CD4-positive, CD25-positive, alpha-beta regulatory T cell (primary cell): ENCODE data around the gene TBKBP1. TPM values are rescaled to one million over a fixed set of nuclear protein-coding genes. Genes with fewer than 3 reads are reported as not detected.

Experiments used
- ATAC-seq, 2 donors: fragments of 150-1000 bp; cut with Tn5 transposase; one replicate each; pipeline ENCODE4 v1.10.0; 2021; ENCODE audit warnings: low read depth in 2 of 2, moderate number of reproducible peaks in 2 of 2, moderate library complexity in 1 of 2
- DNase-seq, 3 donors: peaks; one replicate each; pipeline versions ENCODE4 v3.0.0 to v3.0.0-alpha.2; 2012 to 2022; ENCODE audit warnings: mixed read lengths in 1 of 3
- H3K27ac ChIP-seq: one replicate; pipeline ENCODE4 v1.7.0; 2013; ENCODE audit warnings: mild to moderate bottlenecking, low read length; ENCODE audit not compliant: insufficient read depth, poor library complexity, severe bottlenecking
- H3K27me3 ChIP-seq: one replicate; pipeline ENCODE4 v1.7.0; 2013; ENCODE audit warnings: low read length; ENCODE audit not compliant: control insufficient read depth, insufficient read depth
- H3K36me3 ChIP-seq: one replicate; pipeline ENCODE4 v1.7.0; 2013; ENCODE audit warnings: mild to moderate bottlenecking, low read length, moderate library complexity; ENCODE audit not compliant: control insufficient read depth, insufficient read depth
- H3K4me1 ChIP-seq: 2 replicates; pipeline ENCODE4 v1.7.0; 2013; ENCODE audit warnings: mild to moderate bottlenecking, low read length; ENCODE audit not compliant: insufficient read depth, control insufficient read depth, poor library complexity, severe bottlenecking
- H3K4me3 ChIP-seq: one replicate; pipeline ENCODE4 v1.7.0; 2013; ENCODE audit warnings: low read depth, mild to moderate bottlenecking, low read length, moderate library complexity
- H3K9me3 ChIP-seq, 2 experiments: 1 replicate in 1 of 2; 2 replicates in 1 of 2; pipeline ENCODE4 v1.7.0; 2013; ENCODE audit warnings: low read length in 2 of 2, mild to moderate bottlenecking in 1 of 2, moderate library complexity in 1 of 2; ENCODE audit not compliant: control insufficient read depth in 2 of 2
- H3K27ac Mint-ChIP-seq, 3 donors: one replicate each; pipeline ENCODE4 v1.8.0; 2020 to 2022; ENCODE audit warnings: mild to moderate bottlenecking in 3 of 3, mixed read lengths in 3 of 3, moderate library complexity in 2 of 3
- H3K27me3 Mint-ChIP-seq: one replicate; pipeline ENCODE4 v1.8.0; 2022; ENCODE audit warnings: mild to moderate bottlenecking, mixed read lengths
- H3K36me3 Mint-ChIP-seq: one replicate; pipeline ENCODE4 v1.8.0; 2020; ENCODE audit warnings: mixed read lengths
- H3K4me1 Mint-ChIP-seq, 4 donors: one replicate each; pipeline ENCODE4 v1.8.0; 2020 to 2022; ENCODE audit warnings: mixed read lengths in 4 of 4, mild to moderate bottlenecking in 1 of 4
- H3K4me3 Mint-ChIP-seq, 4 donors: one replicate each; pipeline ENCODE4 v1.8.0; 2020 to 2022; ENCODE audit warnings: mild to moderate bottlenecking in 4 of 4, mixed read lengths in 4 of 4, moderate library complexity in 3 of 4
- H3K9me3 Mint-ChIP-seq, 7 donors: one replicate each; pipeline ENCODE4 v1.8.0; 2020 to 2022; ENCODE audit warnings: mixed read lengths in 7 of 7, mild to moderate bottlenecking in 3 of 7, moderate library complexity in 2 of 7
- polyA plus RNA-seq, 4 donors: library from polyadenylated mRNA; unstranded; fragments of 300-500 nt; fragmentation: Illumina TruSeq; gene quantifications; one replicate each; pipeline ENCODE4 v1.2.3, GENCODE V29; 2021
- total RNA-seq: library from RNA; stranded (reverse); gene quantifications from one replicate; pipeline ENCODE4 v1.2.3, GENCODE V29; 2022

The TBKBP1 gene
- total and polyA plus RNA-seq, 5 donors from 2014 or later, result 0.11 to 6.1 (median 0.53) TPM

DNA sequence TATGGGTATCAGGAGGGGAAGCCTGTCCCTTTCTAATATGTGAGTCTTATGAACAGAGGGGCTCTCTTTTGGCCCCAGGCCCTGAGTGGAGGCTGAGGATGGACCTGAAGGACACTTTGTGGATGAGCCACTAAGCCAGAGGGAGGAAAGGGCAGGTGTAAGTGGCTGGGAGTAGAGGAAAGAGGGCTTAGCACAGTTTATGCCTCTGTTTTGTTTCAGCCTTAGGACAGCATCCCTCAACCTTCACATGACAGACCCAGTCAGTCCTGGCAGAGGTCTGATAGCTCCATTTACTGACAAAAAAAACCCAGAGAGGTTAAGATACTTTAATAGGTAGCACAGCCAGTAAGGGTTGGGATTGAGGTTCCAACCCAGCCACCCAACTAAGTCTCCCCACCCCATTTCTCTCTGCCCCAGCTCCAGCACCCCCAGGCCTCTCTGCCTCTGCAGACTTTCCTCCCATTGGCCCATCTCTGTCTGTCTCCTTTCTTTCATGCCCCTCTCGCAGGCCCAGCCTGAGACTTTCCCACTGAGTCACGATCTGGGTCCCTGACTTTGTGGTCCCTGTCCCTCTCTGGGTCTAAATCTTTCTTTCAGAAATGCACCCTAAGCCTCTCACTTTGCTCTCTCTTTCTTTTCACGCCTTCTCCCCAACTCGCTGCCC lies 34.4 kb downstream of the TBKBP1 start:
- Mint-ChIP-seq H3K4me3 (no peak overlapping the region), H3K9me3 (no peaks in the 10 kb centered on the region), H3K27ac (no peak overlapping the region), H3K4me1 (peaks cover 0 to 29% (median 0%) of the 10 kb centered on the region in 4 donors), H3K27me3 (peaks cover 6% of the 10 kb centered on the region), H3K36me3 (no peaks in the 10 kb centered on the region)
- Histone ChIP-seq H3K36me3 (no peaks in the 10 kb centered on the region), H3K27ac (no peak overlapping the region), H3K4me3 (no peak overlapping the region), H3K9me3 (no peaks in the 10 kb centered on the region), H3K27me3 (peaks cover 2% of the 10 kb centered on the region), H3K4me1 (peaks cover 6% of the 10 kb centered on the region)
- ATAC-seq, result no peak
- DNase-seq, result no peak

DNA sequence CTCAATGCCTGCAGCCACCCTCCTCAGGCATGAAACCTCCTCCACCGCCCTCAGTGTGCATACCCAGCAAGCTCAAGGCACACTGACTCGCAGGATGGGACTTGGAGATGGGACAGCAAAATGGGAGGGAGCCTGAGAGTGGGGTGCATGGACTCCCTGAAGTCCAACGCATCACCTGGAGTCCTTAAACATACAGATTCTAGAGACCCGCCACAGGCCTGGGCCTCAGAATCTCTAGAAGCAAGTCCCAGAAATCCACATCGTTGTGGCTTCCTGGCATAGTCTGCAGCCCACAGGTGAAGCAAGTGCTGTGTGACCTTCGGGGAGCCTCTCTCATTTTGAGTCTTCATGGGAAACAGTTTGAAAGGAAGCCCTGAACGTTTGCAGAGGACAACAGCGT lies 35.5 kb downstream of the TBKBP1 start:
- H3K27me3 Mint-ChIP-seq, result peaks cover 6% of the 10 kb centered on the region
- peaks cover 2% of the 10 kb centered on the region for H3K27me3 ChIP-seq
- H3K9me3 ChIP-seq, result no peaks in the 10 kb centered on the region
- no peaks in the 10 kb centered on the region for H3K36me3 ChIP-seq
- H3K27ac Mint-ChIP-seq, result no peak overlapping the region
- H3K9me3 Mint-ChIP-seq, result no peaks in the 10 kb centered on the region
- H3K4me3 Mint-ChIP-seq, result peak overlapping the region in 1 of 4 donors; percentile 21
- no peak overlapping the region for H3K4me3 ChIP-seq
- no peak overlapping the region for H3K27ac ChIP-seq
- DNase-seq (no peak), ATAC-seq (no peak)
- H3K36me3 Mint-ChIP-seq, result no peaks in the 10 kb centered on the region
- H3K4me1 ChIP-seq, result peaks cover 12% of the 10 kb centered on the region
- peaks cover 0 to 33% (median 0%) of the 10 kb centered on the region in 4 donors for H3K4me1 Mint-ChIP-seq

DNA sequence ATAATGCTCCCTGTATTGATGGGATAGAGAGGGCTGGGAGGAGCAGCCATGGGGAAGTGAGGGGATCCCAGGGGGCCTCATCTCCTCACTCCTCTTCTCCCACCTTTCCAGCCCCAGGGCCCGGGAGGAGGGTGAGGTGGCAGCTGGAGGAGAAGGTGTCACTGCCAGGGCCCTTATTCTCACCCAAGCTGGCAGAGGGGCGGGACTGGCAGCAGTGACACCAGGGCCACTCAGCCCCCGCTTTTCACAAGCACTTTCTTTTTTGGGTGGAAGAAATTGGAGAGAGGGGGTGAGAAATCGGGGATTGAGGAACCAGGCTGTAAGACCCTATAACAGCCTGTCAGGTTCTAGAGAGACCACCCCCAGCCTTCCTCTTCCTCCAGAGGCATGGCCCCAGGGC lies 36.7 kb downstream of the TBKBP1 start:
- Histone ChIP-seq H3K36me3 (no peaks in the 10 kb centered on the region), H3K9me3 (no peaks in the 10 kb centered on the region), H3K4me1 (peaks cover 23% of the 10 kb centered on the region), H3K27me3 (peaks cover 2% of the 10 kb centered on the region), H3K27ac (no peak overlapping the region), H3K4me3 (no peak overlapping the region)
- Mint-ChIP-seq H3K27me3 (peaks cover 10% of the 10 kb centered on the region), H3K4me3 (no peak overlapping the region), H3K9me3 (no peaks in the 10 kb centered on the region), H3K4me1 (peaks cover 0 to 41% (median under 1%) of the 10 kb centered on the region in 4 donors), H3K36me3 (no peaks in the 10 kb centered on the region), H3K27ac (peak overlapping the region in 1 of 3 donors; percentile 79)
- no peak for ATAC-seq
- DNase-seq, result no peak

DNA sequence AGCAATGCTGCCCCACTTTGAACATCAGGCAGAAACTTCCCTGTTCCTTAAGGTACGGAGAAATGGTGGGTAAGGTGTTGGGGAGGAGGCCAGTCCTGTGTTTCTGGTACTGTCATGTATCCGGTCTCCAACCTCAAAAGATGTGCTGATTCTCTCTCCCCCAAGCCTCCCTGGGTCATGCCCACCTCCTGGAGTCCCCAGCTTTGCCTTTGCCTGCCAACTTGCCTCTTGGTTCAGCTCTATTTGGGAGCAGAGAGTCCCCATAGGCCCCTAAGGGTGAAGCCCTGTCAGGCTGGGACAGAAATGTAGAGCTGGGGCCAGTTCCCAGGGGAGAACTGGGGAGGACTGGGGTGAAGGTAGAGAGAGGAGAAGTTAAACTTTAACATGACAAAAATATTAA lies 37.4 kb downstream of the TBKBP1 start:
- peaks cover 2% of the 10 kb centered on the region for H3K27me3 ChIP-seq
- no peaks in the 10 kb centered on the region for H3K36me3 ChIP-seq
- Mint-ChIP-seq H3K4me3 (peak overlapping the region in 1 of 4 donors; percentile 90), H3K4me1 (peaks cover 2 to 45% (median 5%) of the 10 kb centered on the region in 4 donors), H3K36me3 (no peaks in the 10 kb centered on the region), H3K27me3 (peaks cover 10% of the 10 kb centered on the region), H3K9me3 (no peaks in the 10 kb centered on the region), H3K27ac (no peak overlapping the region)
- no peak for ATAC-seq
- no peak for DNase-seq
- H3K27ac ChIP-seq, result no peak overlapping the region
- H3K9me3 ChIP-seq, result no peaks in the 10 kb centered on the region
- H3K4me1 ChIP-seq, result peaks cover 27% of the 10 kb centered on the region
- H3K4me3 ChIP-seq, result no peak overlapping the region

DNA sequence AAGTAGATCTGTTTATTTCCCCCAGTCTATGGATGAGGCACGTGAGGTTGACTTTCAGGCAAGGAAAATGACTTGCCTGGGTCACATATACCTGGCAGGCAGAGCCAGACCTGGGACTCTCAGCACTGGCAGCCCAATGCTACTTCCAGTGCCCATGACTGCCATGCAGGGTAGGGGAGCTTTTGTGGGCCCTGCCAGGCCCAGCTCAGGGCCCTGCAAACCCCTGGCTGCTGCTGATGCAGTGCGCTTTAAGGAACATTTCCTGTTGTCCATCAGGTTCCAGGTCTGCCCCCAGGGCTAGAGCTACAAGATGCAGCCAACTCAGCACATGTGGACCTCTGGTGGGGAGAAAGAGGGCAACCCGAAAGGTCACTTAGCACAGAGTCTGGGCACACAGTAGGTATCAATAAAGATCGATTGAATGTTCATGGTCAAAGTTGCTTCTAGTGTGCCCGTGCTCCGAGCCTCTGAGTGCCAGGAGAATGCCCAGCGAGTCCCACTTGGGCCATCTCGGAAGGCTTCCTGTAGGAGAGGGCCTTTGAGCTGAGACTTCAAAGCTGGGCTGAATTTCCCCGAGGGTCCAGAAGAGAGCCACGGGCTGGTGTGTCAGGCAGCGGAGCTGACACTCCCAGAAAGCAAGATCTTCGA lies 38.6 kb downstream of the TBKBP1 start:
- peak overlapping the region in 1 of 3 donors; percentile 78 for H3K27ac Mint-ChIP-seq

DNA sequence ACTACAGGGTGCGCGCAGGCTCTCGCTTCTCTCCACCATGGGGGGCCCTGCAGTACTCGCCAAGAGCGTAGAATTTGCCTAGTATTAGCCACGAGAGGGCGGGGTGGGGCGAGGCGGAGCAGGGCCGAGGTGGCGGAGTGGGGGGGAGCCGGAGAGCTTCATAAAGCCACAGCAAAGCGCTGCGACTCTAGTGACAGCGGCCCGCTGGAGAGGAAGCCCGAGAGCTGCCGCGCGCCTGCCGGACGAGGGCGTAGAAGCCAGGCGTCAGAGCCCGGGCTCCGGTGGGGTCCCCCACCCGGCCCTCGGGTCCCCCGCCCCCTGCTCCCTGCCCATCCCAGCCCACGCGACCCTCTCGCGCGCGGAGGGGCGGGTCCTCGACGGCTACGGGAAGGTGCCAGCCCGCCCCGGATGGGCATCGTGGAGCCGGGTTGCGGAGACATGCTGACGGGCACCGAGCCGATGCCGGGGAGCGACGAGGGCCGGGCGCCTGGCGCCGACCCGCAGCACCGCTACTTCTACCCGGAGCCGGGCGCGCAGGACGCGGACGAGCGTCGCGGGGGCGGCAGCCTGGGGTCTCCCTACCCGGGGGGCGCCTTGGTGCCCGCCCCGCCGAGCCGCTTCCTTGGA lies 39.2 kb downstream of the TBKBP1 start, which contains the start of gene TBX21:
TSS of gene TBX21 (plus strand) at position 190 of the 627 bp plus-strand sequence. CDS start at position 409, 219 bp downstream.
- peak within 1 kb of the TSS; percentile 69 for H3K4me3 ChIP-seq
- H3K36me3 ChIP-seq, result no peaks in the 10 kb centered on the region

More for the DNA sequence above, 38.6 kb downstream of the TBKBP1 start:
- Mint-ChIP-seq H3K9me3 (no peaks in the 10 kb centered on the region), H3K36me3 (no peaks in the 10 kb centered on the region), H3K27me3 (peaks cover 10% of the 10 kb centered on the region), H3K4me1 (peaks cover 5 to 45% (median 6%) of the 10 kb centered on the region in 4 donors), H3K4me3 (peak overlapping the region; percentile 76 to 90 (median 84))
- H3K4me1 ChIP-seq, result peaks cover 32% of the 10 kb centered on the region
- no peaks in the 10 kb centered on the region for H3K36me3 ChIP-seq
- no peaks in the 10 kb centered on the region for H3K9me3 ChIP-seq
- H3K27me3 ChIP-seq, result peaks cover 2% of the 10 kb centered on the region
- H3K4me3 ChIP-seq, result no peak overlapping the region
- H3K27ac ChIP-seq, result peak overlapping the region; percentile 69
- ATAC-seq (no peak), DNase-seq (no peak)

DNA sequence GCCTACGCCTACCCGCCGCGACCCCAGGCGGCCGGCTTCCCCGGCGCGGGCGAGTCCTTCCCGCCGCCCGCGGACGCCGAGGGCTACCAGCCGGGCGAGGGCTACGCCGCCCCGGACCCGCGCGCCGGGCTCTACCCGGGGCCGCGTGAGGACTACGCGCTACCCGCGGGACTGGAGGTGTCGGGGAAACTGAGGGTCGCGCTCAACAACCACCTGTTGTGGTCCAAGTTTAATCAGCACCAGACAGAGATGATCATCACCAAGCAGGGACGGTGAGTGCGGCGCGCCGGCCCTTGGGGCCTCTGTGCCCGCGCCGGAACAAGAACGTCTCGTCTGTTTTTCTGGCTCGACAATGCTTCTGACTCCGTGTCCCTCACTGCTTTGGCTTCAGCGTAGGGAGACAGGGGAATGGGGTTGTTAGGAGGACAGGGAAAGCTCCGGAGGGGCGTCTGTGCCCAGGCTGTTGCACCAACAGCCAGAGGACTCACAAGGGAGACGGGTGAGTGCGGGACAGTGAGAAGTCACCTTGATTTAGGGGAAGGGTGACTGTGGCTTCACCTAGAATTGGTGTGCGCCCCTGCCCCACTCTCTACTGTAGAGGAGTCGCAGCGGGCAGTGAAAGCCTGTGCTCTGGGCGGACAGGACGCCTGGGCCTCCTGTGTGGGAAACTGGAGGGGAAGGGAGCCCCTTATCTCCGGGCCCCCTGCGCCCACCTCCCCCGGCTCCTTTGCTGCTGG lies 39.9 kb downstream of the TBKBP1 start:
- DNase-seq, result peak; percentile 0 to 57 (median 18)
- peaks cover 32% of the 10 kb centered on the region for H3K4me1 ChIP-seq

More for the DNA sequence above, 39.2 kb downstream of the TBKBP1 start, which contains the start of gene TBX21:
- Mint-ChIP-seq H3K36me3 (no peaks in the 10 kb centered on the region), H3K4me3 (peak within 1 kb of the TSS; percentile 95 to 100 (median 98)), H3K27ac (peak within 1 kb of the TSS; percentile 48 to 88 (median 88)), H3K9me3 (no peaks in the 10 kb centered on the region), H3K4me1 (peaks cover 5 to 46% (median 6%) of the 10 kb centered on the region in 4 donors), H3K27me3 (peaks cover 10% of the 10 kb centered on the region)
- DNase-seq (peak; percentile 78 to 95 (median 87)), ATAC-seq (peak; percentile 96)
- Histone ChIP-seq H3K27me3 (peaks cover 2% of the 10 kb centered on the region), H3K27ac (peak within 1 kb of the TSS; percentile 69), H3K9me3 (no peaks in the 10 kb centered on the region), H3K4me1 (peaks cover 32% of the 10 kb centered on the region)

More for the DNA sequence above, 39.9 kb downstream of the TBKBP1 start:
- Mint-ChIP-seq H3K4me3 (peak overlapping the region; percentile 95 to 100 (median 98)), H3K27me3 (peaks cover 10% of the 10 kb centered on the region), H3K4me1 (peaks cover 5 to 49% (median 6%) of the 10 kb centered on the region in 4 donors), H3K9me3 (no peaks in the 10 kb centered on the region), H3K36me3 (no peaks in the 10 kb centered on the region), H3K27ac (peak overlapping the region; percentile 48 to 88 (median 88))
- Histone ChIP-seq H3K27ac (peak overlapping the region; percentile 69), H3K36me3 (no peaks in the 10 kb centered on the region), H3K9me3 (no peaks in the 10 kb centered on the region), H3K4me3 (peak overlapping the region; percentile 69), H3K27me3 (peaks cover 2% of the 10 kb centered on the region)
- ATAC-seq, result peak in 1 of 2 donors; percentile 4
